H9 (cell line): ENCODE data around the gene TMCC1. TPM values are rescaled to one million over a fixed set of nuclear protein-coding genes. Genes with fewer than 3 reads are reported as not detected.
A peak's percentile ranks its signal among the peaks of the same experiment; 100 is the strongest.

ENCODE experiments used
- DNase-seq: peaks from one replicate; pipeline ENCODE4 v3.0.0-alpha.2; 2017
- H2AFZ ChIP-seq: one replicate; pipeline ENCODE4 v1.6.1; 2013; ENCODE audit warnings: mild to moderate bottlenecking, low read length, control low read depth, moderate library complexity
- H2AK5ac ChIP-seq: 2 replicates; pipeline ENCODE4 v1.6.1; 2013; ENCODE audit warnings: low read length, control low read depth, mixed read lengths; ENCODE audit not compliant: insufficient read length
- H2BK120ac ChIP-seq: one replicate; pipeline ENCODE4 v1.6.1; 2013; ENCODE audit warnings: low read depth, mild to moderate bottlenecking, low read length, control low read depth, inconsistent platforms; ENCODE audit not compliant: poor library complexity, severe bottlenecking
- H2BK12ac ChIP-seq: 2 replicates; pipeline ENCODE4 v1.6.1; 2013; ENCODE audit warnings: low read length, control low read depth, mixed read lengths, low read depth; ENCODE audit not compliant: insufficient read length
- H2BK15ac ChIP-seq: 2 replicates; pipeline ENCODE4 v1.6.1; 2013; ENCODE audit warnings: low read depth, low read length, control low read depth
- H2BK20ac ChIP-seq: one replicate; pipeline ENCODE4 v1.6.1; 2013; ENCODE audit warnings: low read depth, mild to moderate bottlenecking, low read length, control low read depth, inconsistent platforms; ENCODE audit not compliant: poor library complexity, severe bottlenecking
- H2BK5ac ChIP-seq: 2 replicates; pipeline ENCODE4 v1.6.1; 2013; ENCODE audit warnings: low read length, control low read depth, mixed read lengths; ENCODE audit not compliant: insufficient read length
- H3K14ac ChIP-seq: 2 replicates; pipeline ENCODE4 v1.6.1; 2013; ENCODE audit warnings: low read length, control low read depth; ENCODE audit not compliant: insufficient read depth
- H3K18ac ChIP-seq: 2 replicates; pipeline ENCODE4 v1.6.1; 2013; ENCODE audit warnings: low read depth, mild to moderate bottlenecking, mixed read lengths, low read length, control low read depth; ENCODE audit not compliant: insufficient read length
- H3K23ac ChIP-seq: 2 replicates; pipeline ENCODE4 v1.6.1; 2013; ENCODE audit warnings: low read length, control low read depth, mixed read lengths, low read depth; ENCODE audit not compliant: insufficient read length
- H3K23me2 ChIP-seq: 2 replicates; pipeline ENCODE4 v1.6.1; 2013; ENCODE audit warnings: low read depth, mild to moderate bottlenecking, mixed read lengths, low read length, control low read depth; ENCODE audit not compliant: insufficient read length, poor library complexity, severe bottlenecking
- H3K27ac ChIP-seq: 2 replicates; pipeline ENCODE4 v1.5.1; 2013; ENCODE audit warnings: low read length, control low read depth, mixed read lengths, low read depth; ENCODE audit not compliant: insufficient read length
- H3K27me3 ChIP-seq: 2 replicates; pipeline ENCODE4 v1.6.1; 2013; ENCODE audit warnings: low read length, control low read depth, inconsistent platforms; ENCODE audit not compliant: insufficient read depth
- H3K4ac ChIP-seq: 2 replicates; pipeline ENCODE4 v1.6.1; 2013; ENCODE audit warnings: low read depth, mild to moderate bottlenecking, control low read depth, inconsistent platforms, low read length, moderate library complexity
- H3K4me1 ChIP-seq: 2 replicates; pipeline ENCODE4 v1.6.1; 2013; ENCODE audit warnings: low read length, control low read depth, inconsistent platforms; ENCODE audit not compliant: insufficient read depth
- H3K4me2 ChIP-seq: 2 replicates; pipeline ENCODE4 v1.6.1; 2013; ENCODE audit warnings: low read length, control low read depth, mixed read lengths; ENCODE audit not compliant: insufficient read length, insufficient read depth
- H3K56ac ChIP-seq: 2 replicates; pipeline ENCODE4 v1.6.1; 2013; ENCODE audit warnings: low read depth, mild to moderate bottlenecking, mixed read lengths, low read length, control low read depth; ENCODE audit not compliant: insufficient read length
- H3K79me1 ChIP-seq: 2 replicates; pipeline ENCODE4 v1.6.1; 2013; ENCODE audit warnings: low read depth, mild to moderate bottlenecking, moderate library complexity, low read length, control low read depth, inconsistent platforms; ENCODE audit not compliant: insufficient read depth, poor library complexity, severe bottlenecking
- H3K79me2 ChIP-seq: 2 replicates; pipeline ENCODE4 v1.6.1; 2013; ENCODE audit warnings: low read length, control low read depth, inconsistent platforms; ENCODE audit not compliant: insufficient read depth
- H3K9ac ChIP-seq: 2 replicates; pipeline ENCODE4 v1.6.1; 2013; ENCODE audit warnings: low read length, control low read depth, mixed read lengths; ENCODE audit not compliant: insufficient read length; ENCODE audit errors: extremely low read depth
- H3K9me3 ChIP-seq: one replicate; pipeline ENCODE4 v1.6.1; 2013; ENCODE audit warnings: low read depth, low read length, inconsistent platforms; ENCODE audit not compliant: control insufficient read depth
- H3T11ph ChIP-seq: one replicate; pipeline ENCODE4 v1.6.1; 2013; ENCODE audit warnings: mild to moderate bottlenecking, low read length, control low read depth, inconsistent platforms
- H4K20me1 ChIP-seq: one replicate; pipeline ENCODE4 v1.6.1; 2013; ENCODE audit not compliant: control insufficient read depth, insufficient read length, insufficient read depth
- H4K5ac ChIP-seq: 2 replicates; pipeline ENCODE4 v1.6.1; 2013; ENCODE audit warnings: low read depth, mild to moderate bottlenecking, mixed read lengths, low read length, control low read depth; ENCODE audit not compliant: insufficient read length
- H4K8ac ChIP-seq: replicated peaks from 2 replicates; pipeline ENCODE4 v1.6.1; 2013; ENCODE audit warnings: low read length, control low read depth, mixed read lengths, low read depth; ENCODE audit not compliant: insufficient read length
- H4K91ac ChIP-seq: 2 replicates; pipeline ENCODE4 v1.6.1; 2013; ENCODE audit warnings: low read depth, mild to moderate bottlenecking, moderate library complexity, mixed read lengths, low read length, control low read depth; ENCODE audit not compliant: insufficient read length
- H3K27ac Mint-ChIP-seq, 3 experiments: 2 replicates in 2 of 3; 3 replicates in 1 of 3; pipeline ENCODE4 v1.8.0; 2020 to 2021; ENCODE audit warnings: mixed read lengths in 3 of 3, mild to moderate bottlenecking in 1 of 3, moderate library complexity in 1 of 3
- H3K27me3 Mint-ChIP-seq: 2 replicates; pipeline ENCODE4 v1.8.0; 2021; ENCODE audit warnings: low read depth, mild to moderate bottlenecking, moderate library complexity, mixed read lengths
- H3K36me3 Mint-ChIP-seq, 3 experiments: 2 replicates in 2 of 3; 3 replicates in 1 of 3; pipeline ENCODE4 v1.8.0; 2020 to 2021; ENCODE audit warnings: low read depth in 3 of 3, mixed read lengths in 3 of 3; ENCODE audit not compliant: insufficient read depth in 1 of 3
- H3K4me1 Mint-ChIP-seq, 2 experiments: 2 replicates each; pipeline ENCODE4 v1.8.0; 2020; ENCODE audit warnings: mixed read lengths in 2 of 2
- H3K4me3 Mint-ChIP-seq, 2 experiments: 2 replicates in 1 of 2; 3 replicates in 1 of 2; pipeline ENCODE4 v1.8.0; 2020 to 2021; ENCODE audit warnings: mild to moderate bottlenecking in 2 of 2, mixed read lengths in 2 of 2, moderate library complexity in 1 of 2
- H3K9me3 Mint-ChIP-seq, 2 experiments: 2 replicates in 1 of 2; 3 replicates in 1 of 2; pipeline ENCODE4 v1.8.0; 2020; ENCODE audit warnings: mild to moderate bottlenecking in 2 of 2, mixed read lengths in 2 of 2, moderate library complexity in 1 of 2
- CTCF ChIP-seq: fragments of 200-600 bp; sonication (generic); conservative IDR thresholded peaks from 3 replicates; pipeline ENCODE4 v1.8.0; 2021; ENCODE audit warnings: antibody characterized with exemption, mild to moderate bottlenecking
- whole genome bisulfite sequencing: extraction: QIAGEN DNeasy Blood & Tissue Kit; methylation state at CpG from one replicate; pipeline ENCODE4 v1.1.7; 2013; ENCODE audit warnings: missing lambda C conversion rate, low lambda C conversion rate, mixed read lengths; ENCODE audit not compliant: insufficient read length; ENCODE audit errors: extremely low coverage; 5-methylcytosine and 5-hydroxymethylcytosine counted together
- total RNA-seq: library from RNA; stranded (reverse); gene quantifications from 2 replicates; pipeline ENCODE4 v1.2.1, GENCODE V29; 2021

Gene TMCC1
- total RNA-seq, 1 experiment from 2014 or later = 24.4 TPM

GRCh38 chr3:129651435-129652202 is 241.9 kb downstream of the TMCC1 start:
- H4K8ac ChIP-seq = no peak overlapping the region
- H3K4me2 ChIP-seq = no peak overlapping the region

More at GRCh38 chr3:129651435-129652202, 241.9 kb downstream of the TMCC1 start:
- no peak overlapping the region for H2AFZ ChIP-seq
- no peaks in the 10 kb centered on the region for H3K9me3 ChIP-seq
- Mint-ChIP-seq H3K36me3 (peaks cover 2 to 8% (median 8%) of the 10 kb centered on the region in 3 experiments; a peak in 5 of 7 replicates), H3K27ac (peak overlapping the region; percentile 26 to 44 (median 31); a peak in 1 of 7 replicates), H3K9me3 (no peaks in the 10 kb centered on the region), H3K27me3 (no peaks in the 10 kb centered on the region), H3K4me3 (no peak overlapping the region), H3K4me1 (peaks cover 34 to 42% of the 10 kb centered on the region in 2 experiments)
- H3K79me1 ChIP-seq = no peaks in the 10 kb centered on the region
- no peaks in the 10 kb centered on the region for H4K20me1 ChIP-seq
- WGBS = no CpG with 5 or more reads among the region's 8 CpGs
- no peak overlapping the region for H3K9ac ChIP-seq
- no peak overlapping the region for H4K5ac ChIP-seq
- H2AK5ac ChIP-seq = no peak overlapping the region
- H2BK12ac ChIP-seq = no peak overlapping the region
- H2BK15ac ChIP-seq = no peak overlapping the region
- no peaks in the 10 kb centered on the region for H3K27me3 ChIP-seq
- no peak overlapping the region for H4K91ac ChIP-seq
- H2BK120ac ChIP-seq = no peak overlapping the region
- H3K56ac ChIP-seq = no peak overlapping the region
- H2BK5ac ChIP-seq = no peak overlapping the region
- H3K4me1 ChIP-seq = peaks cover 2% of the 10 kb centered on the region; the same call in 1 of the 2 replicates
- H3K79me2 ChIP-seq = no peaks in the 10 kb centered on the region
- no peak overlapping the region for H3K14ac ChIP-seq
- DNase-seq = peak; percentile 71
- H3K4ac ChIP-seq = no peak overlapping the region
- no peak overlapping the region for H2BK20ac ChIP-seq
- TF ChIP-seq CTCF = no peak; the same call in 2 of the 3 replicates
- no peak overlapping the region for H3K18ac ChIP-seq
- H3K23me2 ChIP-seq = no peaks in the 10 kb centered on the region
- H3T11ph ChIP-seq = no peak overlapping the region
- peak overlapping the region; percentile 47 for H3K27ac ChIP-seq
- no peak overlapping the region for H3K23ac ChIP-seq
